Stimulated activated CD8-positive, alpha-beta memory T cell treated with anti-CD3 and anti-CD28 coated beads, Interleukin-4, amount 100 ng/mL, for 1 hour (primary cell): ENCODE measurements around the gene CLOCK.
"Not testable (repeated sequence)": the region's sequence is repeated elsewhere in the genome, so short reads cannot be mapped to it uniquely, and the experiment has no call there.

ENCODE experiments used
- DNase-seq, 2 donors: peaks; one replicate each; pipeline ENCODE4 v3.0.0-alpha.2; 2020; ENCODE audit warnings: low read depth in 2 of 2, low spot score in 1 of 2

CLOCK gene

GRCh38 chr4:55546756-55547465 is at the start of gene CLOCK:
TSS of gene CLOCK (minus strand) at chr4:55546909. CDS start at chr4:55482785, 64,124 bp downstream.
- peak; percentile 62 to 69 for DNase-seq

- DNase-seq, result no peak
Observed at GRCh38 chr4:55592014-55592413, 45.3 kb upstream of the CLOCK start, which contains the start of gene PDCL2. TSS of gene PDCL2 (minus strand) at chr4:55592245. CDS start at chr4:55592109, 136 bp downstream.

GRCh38 chr4:55588160-55588559 is 41.5 kb upstream of the CLOCK start:
- no peak for DNase-seq

- not testable (repeated sequence) for DNase-seq
Observed at GRCh38 chr4:55582773-55583172, 36.1 kb upstream of the CLOCK start.

GRCh38 chr4:55578341-55579010 is 31.8 kb upstream of the CLOCK start:
- no peak for DNase-seq

GRCh38 chr4:55575513-55575912 is 28.8 kb upstream of the CLOCK start:
- no peak for DNase-seq

- DNase-seq, result no peak
Observed at GRCh38 chr4:55574252-55574651, 27.5 kb upstream of the CLOCK start.

GRCh38 chr4:55571806-55572205 is 25.1 kb upstream of the CLOCK start:
- no peak for DNase-seq

GRCh38 chr4:55568905-55569504 is 22.3 kb upstream of the CLOCK start:
- no peak for DNase-seq

- DNase-seq, result no peak
Observed at GRCh38 chr4:55561889-55562288, 15.2 kb upstream of the CLOCK start.

GRCh38 chr4:55560096-55560495 is 13.4 kb upstream of the CLOCK start:
- no peak for DNase-seq

- DNase-seq, result no peak
Observed at GRCh38 chr4:55554453-55555030, 7.8 kb upstream of the CLOCK start.

GRCh38 chr4:55553441-55554201 is 6.9 kb upstream of the CLOCK start:
- DNase-seq, result no peak

- not testable (repeated sequence) for DNase-seq
Observed at GRCh38 chr4:55551964-55552363, 5.3 kb upstream of the CLOCK start.

- DNase-seq, result no peak
Observed at GRCh38 chr4:55549888-55550287, 3.2 kb upstream of the CLOCK start.

- no peak for DNase-seq
Observed at GRCh38 chr4:55547918-55548317, 1.2 kb upstream of the CLOCK start.

- DNase-seq, result no peak
Observed at GRCh38 chr4:55547466-55547770, 709 bp upstream of the CLOCK start.

GRCh38 chr4:55546506-55546755 is 278 bp downstream of the CLOCK start:
- DNase-seq, result no peak

GRCh38 chr4:55545641-55546505 is 836 bp downstream of the CLOCK start:
- peak; percentile 28 to 36 for DNase-seq

GRCh38 chr4:55545151-55545550 is 1.6 kb downstream of the CLOCK start:
- DNase-seq, result no peak

GRCh38 chr4:55543858-55544257 is 2.9 kb downstream of the CLOCK start:
- no peak for DNase-seq
